ENCODE results near the gene GPR83. TPM values are rescaled to one million over a fixed set of nuclear protein-coding genes. Genes with fewer than 3 reads are reported as not detected.
A peak's percentile ranks its signal among the peaks of the same experiment; 100 is the strongest.

Gene GPR83
- total and polyA plus RNA-seq, 2 donors from 2014 or later, result 0.28 TPM; not detected in 1

GRCh38 chr11:94402355-94402754 is 1.1 kb upstream of the GPR83 start:
- H3K36me3 ChIP-seq (ENCODE audit: control insufficient read depth in 2 of 3, insufficient read depth in 3 of 3, low read length in 3 of 3), result no peaks in the 10 kb centered on the region
- TF ChIP-seq CTCF (IDR thresholded peaks at IDR 0.05; ENCODE audit: borderline replicate concordance, extremely low read depth, insufficient read depth), result no peak
- intact Hi-C loops (cut with DNase I), result no loop called here
- no peak for FAIRE-seq
- no peak for DNase-seq
- no peaks in the 10 kb centered on the region for H3K27me3 ChIP-seq (ENCODE audit: control insufficient read depth, insufficient read depth, low read length)
- no peaks in the 10 kb centered on the region for H3K9me3 ChIP-seq (ENCODE audit: control insufficient read depth in 2 of 3, insufficient read depth in 1 of 3, low read length in 3 of 3)
- peaks cover 0 to 7% (median 0%) of the 10 kb centered on the region in 3 donors for H3K4me1 ChIP-seq (ENCODE audit: control insufficient read depth in 2 of 3, insufficient read depth in 2 of 3, low read depth in 1 of 3, low read length in 3 of 3)
- H3K4me3 ChIP-seq (ENCODE audit: low read length in 3 of 3), result no peak overlapping the region
- no peak overlapping the region for H3K27ac ChIP-seq (ENCODE audit: low read depth in 2 of 2, low read length in 2 of 2)
- H3K9ac ChIP-seq (ENCODE audit: low read length in 3 of 3), result no peak overlapping the region

DNA sequence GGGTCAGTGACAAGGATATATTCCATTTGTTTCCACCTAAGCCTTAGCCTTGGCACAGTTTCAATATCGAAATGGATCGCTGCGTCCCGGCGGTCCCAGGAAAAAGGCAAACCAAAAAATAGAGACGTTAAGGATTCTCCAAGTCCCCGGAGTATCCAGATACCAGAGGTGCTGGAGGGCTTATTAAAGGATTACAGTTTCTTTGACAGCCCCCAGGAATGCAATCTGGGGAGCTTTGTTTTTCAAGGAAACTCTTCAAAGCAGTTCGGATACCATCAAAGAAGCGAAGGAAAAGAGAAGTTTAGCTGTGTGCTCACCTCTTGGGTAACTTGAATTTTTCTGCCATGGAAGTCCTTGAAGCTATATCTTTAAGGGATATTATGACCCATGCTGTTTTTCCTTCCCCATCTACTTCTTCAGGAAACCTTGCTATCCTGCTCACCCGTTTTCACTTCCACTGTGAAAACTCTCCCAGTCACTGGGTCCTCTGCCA is 600 bp upstream of the GPR83 start:
- TF ChIP-seq CTCF (IDR thresholded peaks at IDR 0.05; ENCODE audit: borderline replicate concordance, extremely low read depth, insufficient read depth), result no peak
- no peak overlapping the region for H3K27ac ChIP-seq (ENCODE audit: low read depth in 2 of 2, low read length in 2 of 2)
- intact Hi-C loops (cut with DNase I), result no loop called here
- peaks cover 0 to 7% (median 0%) of the 10 kb centered on the region in 3 donors for H3K4me1 ChIP-seq (ENCODE audit: control insufficient read depth in 2 of 3, insufficient read depth in 2 of 3, low read depth in 1 of 3, low read length in 3 of 3)
- no peaks in the 10 kb centered on the region for H3K27me3 ChIP-seq (ENCODE audit: control insufficient read depth, insufficient read depth, low read length)
- peak overlapping the region; percentile 24 to 46 (median 31) for H3K4me3 ChIP-seq (ENCODE audit: low read length in 3 of 3)
- DNase-seq (peak in 2 of 5 donors; percentile 13 to 21), FAIRE-seq (no peak)
- H3K9me3 ChIP-seq (ENCODE audit: control insufficient read depth in 2 of 3, insufficient read depth in 1 of 3, low read length in 3 of 3), result no peaks in the 10 kb centered on the region
- H3K9ac ChIP-seq (ENCODE audit: low read length in 3 of 3), result no peak overlapping the region
- H3K36me3 ChIP-seq (ENCODE audit: control insufficient read depth in 2 of 3, insufficient read depth in 3 of 3, low read length in 3 of 3), result no peaks in the 10 kb centered on the region

DNA sequence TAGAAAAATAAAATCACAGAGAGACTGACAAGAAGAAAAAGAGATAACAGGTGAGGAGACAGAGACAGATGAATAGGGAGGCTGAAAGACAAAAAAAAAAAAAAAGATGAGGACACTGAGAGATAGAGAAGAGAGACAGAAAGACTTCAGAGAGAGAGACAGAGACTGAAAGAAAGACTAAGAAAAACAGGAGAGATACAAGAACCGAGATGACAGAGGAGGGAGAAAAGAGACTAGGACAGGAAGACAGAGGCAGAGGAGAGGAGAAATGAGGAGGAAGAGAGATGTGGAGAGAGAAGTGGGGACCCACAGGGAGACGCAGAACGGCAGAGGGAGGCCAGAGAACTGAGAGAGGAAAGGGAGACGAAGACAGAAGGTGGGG is 771 bp downstream of the GPR83 start:
- intact Hi-C loops (cut with DNase I), result no loop called here
- H3K9me3 ChIP-seq (ENCODE audit: control insufficient read depth in 2 of 3, insufficient read depth in 1 of 3, low read length in 3 of 3), result no peaks in the 10 kb centered on the region
- H3K4me3 ChIP-seq (ENCODE audit: low read length in 3 of 3), result peak overlapping the region in 1 of 3 donors; percentile 46
- FAIRE-seq (no peak), DNase-seq (no peak)
- H3K9ac ChIP-seq (ENCODE audit: low read length in 3 of 3), result no peak overlapping the region
- peaks cover 0 to 7% (median 0%) of the 10 kb centered on the region in 3 donors for H3K4me1 ChIP-seq (ENCODE audit: control insufficient read depth in 2 of 3, insufficient read depth in 2 of 3, low read depth in 1 of 3, low read length in 3 of 3)
- no peak overlapping the region for H3K27ac ChIP-seq (ENCODE audit: low read depth in 2 of 2, low read length in 2 of 2)
- TF ChIP-seq CTCF (IDR thresholded peaks at IDR 0.05; ENCODE audit: borderline replicate concordance, extremely low read depth, insufficient read depth), result no peak
- H3K36me3 ChIP-seq (ENCODE audit: control insufficient read depth in 2 of 3, insufficient read depth in 3 of 3, low read length in 3 of 3), result no peaks in the 10 kb centered on the region
- H3K27me3 ChIP-seq (ENCODE audit: control insufficient read depth, insufficient read depth, low read length), result no peaks in the 10 kb centered on the region

GRCh38 chr11:94400050-94400449 is 1.2 kb downstream of the GPR83 start:
- intact Hi-C loops (cut with DNase I), result no loop called here
- FAIRE-seq (no peak), DNase-seq (peak in 2 of 5 donors; percentile 27 to 44)

More at GRCh38 chr11:94400050-94400449, 1.2 kb downstream of the GPR83 start:
- H3K27ac ChIP-seq (ENCODE audit: low read depth in 2 of 2, low read length in 2 of 2), result no peak overlapping the region
- H3K9ac ChIP-seq (ENCODE audit: low read length in 3 of 3), result no peak overlapping the region
- no peak for TF ChIP-seq CTCF (IDR thresholded peaks at IDR 0.05; ENCODE audit: borderline replicate concordance, extremely low read depth, insufficient read depth)
- no peaks in the 10 kb centered on the region for H3K9me3 ChIP-seq (ENCODE audit: control insufficient read depth in 2 of 3, insufficient read depth in 1 of 3, low read length in 3 of 3)
- no peaks in the 10 kb centered on the region for H3K27me3 ChIP-seq (ENCODE audit: control insufficient read depth, insufficient read depth, low read length)
- H3K36me3 ChIP-seq (ENCODE audit: control insufficient read depth in 2 of 3, insufficient read depth in 3 of 3, low read length in 3 of 3), result no peaks in the 10 kb centered on the region
- peaks cover 0 to 7% (median 0%) of the 10 kb centered on the region in 3 donors for H3K4me1 ChIP-seq (ENCODE audit: control insufficient read depth in 2 of 3, insufficient read depth in 2 of 3, low read depth in 1 of 3, low read length in 3 of 3)
- H3K4me3 ChIP-seq (ENCODE audit: low read length in 3 of 3), result no peak overlapping the region
